ENCODE results near the gene PHTF2.
"Not testable (repeated sequence)": the region's sequence is repeated elsewhere in the genome, so short reads cannot be mapped to it uniquely, and the experiment has no call there.

PHTF2 gene

DNA sequence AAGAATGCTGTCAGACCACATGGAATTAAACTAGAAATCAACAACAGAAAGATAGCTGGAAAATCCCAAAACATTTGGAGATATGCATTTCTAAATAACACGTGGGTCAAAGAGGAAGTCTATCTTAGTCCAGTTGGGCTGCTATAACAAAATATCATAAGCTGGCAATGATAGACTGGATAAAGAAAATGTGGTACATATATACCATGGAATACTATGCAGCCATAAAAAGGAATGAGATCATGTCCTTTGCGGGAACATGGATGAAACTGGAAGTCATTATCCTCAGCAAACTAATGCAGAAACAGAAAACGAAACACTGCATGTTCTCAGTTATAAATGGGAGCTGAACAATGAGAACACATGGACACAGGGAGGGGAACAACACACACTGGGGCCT lies 200.6 kb downstream of the PHTF2 start:
- not testable (repeated sequence) for DNase-seq

DNA sequence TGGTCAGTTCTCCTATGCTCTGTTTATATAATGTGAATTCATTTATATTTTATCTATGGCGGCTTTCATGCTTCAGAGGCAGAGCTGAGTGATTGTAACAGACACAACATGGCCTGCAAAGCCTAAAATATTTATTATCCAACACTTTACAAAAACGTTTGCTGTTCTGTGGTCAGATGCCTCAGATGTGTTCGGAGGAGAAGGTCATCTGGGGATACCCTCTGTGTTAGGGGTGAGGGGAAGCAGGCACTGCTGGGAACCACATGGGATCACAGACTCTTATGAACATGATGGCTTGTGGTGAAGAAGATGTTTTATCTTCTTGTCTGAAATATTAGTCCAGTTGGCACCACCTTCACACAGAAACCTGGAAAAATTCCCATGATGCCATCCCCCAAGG lies 203.4 kb downstream of the PHTF2 start:
- no peak for DNase-seq

DNA sequence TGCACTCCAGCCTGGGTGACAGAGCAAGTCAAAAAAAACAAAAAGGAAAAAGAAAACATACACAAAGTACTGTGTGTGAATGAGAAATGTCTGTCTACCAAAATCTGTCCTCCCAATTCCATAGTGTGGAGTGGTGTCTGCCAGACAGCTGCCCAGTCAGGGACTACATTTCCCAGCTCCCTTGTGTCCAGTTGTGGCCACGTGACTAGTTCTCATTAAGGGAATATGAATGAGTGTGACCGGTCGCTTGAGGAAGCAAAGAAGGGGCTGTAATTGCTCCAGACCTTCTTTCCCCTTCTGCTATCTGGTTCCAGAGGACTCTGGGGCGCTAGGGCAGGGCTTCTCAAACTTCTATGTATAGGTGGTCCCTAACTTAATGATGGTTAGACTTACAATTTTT lies 204.1 kb downstream of the PHTF2 start:
- DNase-seq: no peak

DNA sequence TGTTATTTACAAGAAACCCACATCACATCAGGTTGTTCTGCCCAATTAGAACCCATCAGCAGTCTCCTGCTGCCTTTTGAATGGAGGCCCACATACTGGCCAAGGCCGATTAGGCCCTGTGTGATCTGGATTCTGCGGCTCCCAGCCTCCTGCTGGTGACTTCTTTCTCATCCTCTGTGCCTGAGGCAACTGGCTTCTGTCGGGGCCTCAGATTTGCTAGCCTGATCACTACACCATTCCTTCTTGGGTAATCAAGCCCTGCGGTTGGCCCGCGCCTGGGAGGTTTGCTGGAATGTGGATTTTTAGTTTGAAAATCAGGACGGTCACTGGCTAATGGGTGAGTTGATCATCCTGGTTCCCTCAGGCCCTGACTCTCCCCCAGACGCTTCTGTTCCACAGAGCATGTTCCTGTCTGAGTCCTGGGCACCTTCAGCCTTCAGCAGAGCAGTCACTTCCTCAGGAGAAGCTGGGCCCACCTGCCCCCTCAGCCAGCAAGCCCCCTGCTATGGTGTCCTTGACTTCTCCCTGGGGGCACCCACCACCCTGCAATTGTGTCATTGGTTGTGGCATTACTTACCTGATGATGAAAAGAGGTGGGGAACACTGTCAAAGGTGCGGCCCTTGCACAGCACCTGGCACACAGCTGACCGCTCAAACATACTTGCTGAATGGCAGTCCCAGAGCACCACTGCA lies 207.6 kb downstream of the PHTF2 start:
- no peak for DNase-seq
